ENCODE measurements around the gene SPATS2.
"Not testable (repeated sequence)": the region's sequence is repeated elsewhere in the genome, so short reads cannot be mapped to it uniquely, and the experiment has no call there.

SPATS2 gene

GRCh38 chr12:49352351-49352750, 14.9 kb upstream of the SPATS2 start:
- DNase-seq (ENCODE audit: low read depth) = no peak

DNA sequence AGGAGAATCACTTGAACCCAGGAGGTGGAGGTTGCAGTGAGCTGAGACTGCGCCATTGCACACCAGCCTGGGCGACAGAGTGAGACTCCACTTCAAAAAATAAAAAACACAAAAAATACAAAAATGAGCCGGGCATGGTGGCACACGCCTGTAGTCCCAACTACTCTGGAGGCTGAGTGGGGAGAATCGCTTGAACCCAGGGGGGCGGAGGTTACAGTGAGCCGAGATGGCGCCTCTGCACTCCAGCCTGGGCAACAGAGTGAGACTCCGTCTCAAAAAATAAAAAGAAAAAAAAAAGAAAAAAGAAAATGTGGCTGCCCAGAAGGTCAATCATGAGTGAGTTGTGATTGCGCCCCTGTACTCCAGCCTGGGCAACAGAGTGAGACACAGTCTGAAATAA, 11.3 kb upstream of the SPATS2 start:
- no peak for DNase-seq (ENCODE audit: low read depth)

DNA sequence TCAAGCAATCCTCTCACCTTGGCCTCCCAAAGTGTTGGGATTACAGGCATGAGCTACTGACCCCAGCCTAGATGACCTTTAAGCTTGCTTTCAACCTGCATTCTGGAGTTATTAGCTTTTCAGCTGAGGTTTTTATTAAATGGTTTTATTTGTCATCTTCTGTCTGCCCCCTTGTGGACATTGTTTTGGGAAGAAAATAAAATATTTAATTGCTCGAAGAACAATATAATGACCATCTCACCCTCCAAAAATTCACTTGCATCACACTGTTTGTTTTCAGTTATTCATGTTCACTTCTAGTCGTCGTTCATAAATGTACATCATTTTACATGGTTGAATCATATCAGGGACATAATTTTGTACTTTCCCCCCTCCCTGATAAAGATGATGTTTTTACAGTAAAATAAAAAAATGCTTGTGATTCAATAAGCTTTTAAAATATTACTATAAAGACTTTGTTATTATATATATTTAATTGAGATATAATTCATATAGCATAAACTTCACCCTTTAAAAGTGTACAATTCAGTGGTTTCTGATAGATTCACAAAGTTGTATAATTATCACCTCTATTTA, 10.1 kb upstream of the SPATS2 start:
- no peak for DNase-seq (ENCODE audit: low read depth)

DNA sequence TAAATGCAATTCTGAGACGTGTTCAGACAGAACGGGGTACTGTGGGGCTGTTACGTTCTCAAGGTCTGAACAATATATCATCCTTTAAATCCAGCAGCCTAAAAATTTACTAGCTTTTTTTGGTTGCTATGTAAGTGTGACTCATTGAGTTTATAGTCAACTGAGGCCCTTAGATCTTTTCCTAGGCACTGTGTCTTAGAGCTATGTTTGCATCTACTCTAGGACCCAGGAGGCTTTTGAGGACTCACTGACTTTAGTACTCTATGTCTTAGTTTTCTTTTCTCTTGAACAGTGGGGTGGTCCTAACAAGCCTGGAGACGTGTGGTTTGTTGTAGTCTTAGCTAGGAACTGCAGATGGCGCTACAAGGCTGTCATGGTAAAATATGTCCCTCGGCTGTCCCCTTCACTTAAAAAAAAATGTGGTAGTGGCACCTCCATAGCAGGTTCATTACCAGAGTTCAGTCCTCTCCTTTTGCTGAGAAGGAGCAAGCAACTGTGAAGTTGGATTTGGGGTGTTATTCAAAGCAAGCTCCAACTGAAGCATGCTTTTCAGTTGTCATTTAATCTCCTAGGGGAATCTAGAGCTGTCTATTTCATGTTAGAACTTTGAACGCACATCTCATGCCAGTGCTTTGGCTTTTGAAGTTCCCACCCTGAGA, 8.7 kb upstream of the SPATS2 start:
- no peak for DNase-seq (ENCODE audit: low read depth)

DNA sequence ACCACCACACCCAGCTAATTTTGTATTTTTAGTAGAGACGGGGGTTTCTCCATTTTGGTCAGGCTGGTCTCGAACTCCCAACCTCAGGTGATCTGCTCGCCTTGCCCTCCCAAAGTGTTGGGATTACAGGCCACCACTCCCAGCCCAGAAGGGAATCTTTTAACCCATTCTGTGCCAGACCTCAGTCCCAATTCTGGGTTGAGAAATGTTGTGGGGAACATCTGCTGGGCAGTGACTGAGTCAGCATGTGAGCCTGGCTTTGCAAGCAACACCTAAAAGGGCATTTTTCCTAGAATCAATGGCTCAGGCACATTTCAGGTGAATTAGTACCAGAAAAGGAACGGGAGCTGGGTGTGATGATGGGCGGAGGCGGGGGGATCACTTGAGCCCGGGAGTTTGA, 7.6 kb upstream of the SPATS2 start:
- no peak for DNase-seq (ENCODE audit: low read depth)

GRCh38 chr12:49362077-49362476, 5.2 kb upstream of the SPATS2 start:
- DNase-seq (ENCODE audit: low read depth) = no peak

GRCh38 chr12:49364989-49365388, 2.3 kb upstream of the SPATS2 start:
- DNase-seq (ENCODE audit: low read depth) = no peak

- no peak for DNase-seq (ENCODE audit: low read depth)
Observed at GRCh38 chr12:49365542-49365941, 1.7 kb upstream of the SPATS2 start.

- no peak for DNase-seq (ENCODE audit: low read depth)
Observed at GRCh38 chr12:49366096-49366651, 1.1 kb upstream of the SPATS2 start.

DNA sequence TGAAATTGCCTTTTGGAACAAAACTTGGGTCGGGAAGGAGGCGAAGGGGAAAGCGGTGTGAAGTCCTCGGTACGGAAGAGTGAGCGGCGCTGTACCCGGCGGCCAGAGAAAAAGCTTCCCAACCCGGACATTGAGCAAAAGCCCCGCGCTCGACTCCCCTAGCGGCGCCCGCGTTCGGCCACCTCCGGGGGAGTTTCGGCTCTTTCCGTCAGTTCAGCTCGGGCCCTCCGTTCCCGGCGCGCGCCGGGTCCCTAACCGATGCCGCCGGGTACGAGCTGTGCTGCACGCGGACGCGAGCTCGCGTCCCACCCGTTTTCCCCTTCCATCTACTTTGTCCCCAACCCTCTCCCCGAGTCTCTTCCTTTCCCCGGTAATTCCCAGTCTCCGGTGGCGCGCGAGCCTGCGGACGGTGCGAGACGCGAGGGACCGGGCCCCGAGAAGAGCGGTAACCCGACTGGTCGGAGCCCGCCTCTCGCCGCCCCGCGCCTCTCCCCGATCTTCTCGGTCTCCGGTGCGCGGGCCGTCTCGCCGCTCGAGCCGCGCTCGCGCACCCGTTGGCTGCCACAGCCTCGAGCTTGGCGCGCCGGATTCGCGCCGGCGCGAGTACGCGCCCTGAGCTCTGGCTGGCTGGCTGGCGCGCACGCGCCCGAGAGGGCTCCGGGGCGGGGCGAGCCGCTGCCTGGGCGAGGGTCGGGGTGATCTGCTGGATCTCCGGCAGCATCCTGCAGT, 446 bp upstream of the SPATS2 start:
- DNase-seq (ENCODE audit: low read depth) = peak; percentile 69

DNA sequence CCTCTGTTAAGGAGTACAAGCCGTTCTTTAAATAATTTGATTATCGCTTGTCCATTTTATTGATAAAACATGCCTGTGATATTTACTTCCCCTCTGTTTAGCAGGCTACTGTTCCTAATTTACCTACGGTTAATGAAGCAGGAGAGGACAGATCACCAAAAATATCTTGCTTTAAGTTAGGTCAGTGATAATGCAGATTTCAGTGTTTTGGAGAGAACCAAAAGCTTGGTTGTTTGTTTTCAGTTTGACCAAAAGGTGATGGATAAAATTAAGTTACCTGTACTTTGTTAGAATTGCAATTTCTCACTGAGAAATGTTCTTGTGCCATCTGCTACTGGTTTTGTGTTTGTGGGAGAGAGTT, 958 bp downstream of the SPATS2 start:
- no peak for DNase-seq (ENCODE audit: low read depth)

GRCh38 chr12:49369411-49370145, 2.3 kb downstream of the SPATS2 start:
- DNase-seq (ENCODE audit: low read depth) = no peak

- DNase-seq (ENCODE audit: low read depth) = no peak
Observed at GRCh38 chr12:49370539-49370938, 3.3 kb downstream of the SPATS2 start.

DNA sequence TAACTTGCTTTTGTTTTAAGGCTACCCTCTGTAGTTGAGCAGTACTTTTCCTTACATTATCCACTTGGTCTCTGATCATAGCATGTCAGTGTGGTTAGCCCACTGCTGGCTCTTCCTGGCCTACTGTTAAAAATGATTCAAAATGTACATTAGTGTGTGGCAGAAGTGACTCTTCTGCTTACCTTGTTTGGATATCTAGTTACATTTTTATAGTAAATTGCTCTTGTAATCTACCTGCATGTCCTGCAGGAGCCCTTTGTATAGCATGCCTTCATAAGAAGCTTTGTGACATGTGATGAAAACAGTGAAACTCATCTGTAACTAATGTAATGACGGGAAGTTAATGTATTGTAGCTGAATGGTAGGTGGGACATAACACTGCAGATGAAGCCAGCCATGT, 8.1 kb downstream of the SPATS2 start:
- DNase-seq (ENCODE audit: low read depth) = no peak

GRCh38 chr12:49377386-49377785, 10.1 kb downstream of the SPATS2 start:
- DNase-seq (ENCODE audit: low read depth) = no peak

- DNase-seq (ENCODE audit: low read depth) = not testable (repeated sequence)
Observed at GRCh38 chr12:49380184-49380583, 12.9 kb downstream of the SPATS2 start.

- DNase-seq (ENCODE audit: low read depth) = peak; percentile 19
Observed at GRCh38 chr12:49388682-49389386, 21.6 kb downstream of the SPATS2 start.

- DNase-seq (ENCODE audit: low read depth) = no peak
Observed at GRCh38 chr12:49389387-49389703, 22.1 kb downstream of the SPATS2 start.

DNA sequence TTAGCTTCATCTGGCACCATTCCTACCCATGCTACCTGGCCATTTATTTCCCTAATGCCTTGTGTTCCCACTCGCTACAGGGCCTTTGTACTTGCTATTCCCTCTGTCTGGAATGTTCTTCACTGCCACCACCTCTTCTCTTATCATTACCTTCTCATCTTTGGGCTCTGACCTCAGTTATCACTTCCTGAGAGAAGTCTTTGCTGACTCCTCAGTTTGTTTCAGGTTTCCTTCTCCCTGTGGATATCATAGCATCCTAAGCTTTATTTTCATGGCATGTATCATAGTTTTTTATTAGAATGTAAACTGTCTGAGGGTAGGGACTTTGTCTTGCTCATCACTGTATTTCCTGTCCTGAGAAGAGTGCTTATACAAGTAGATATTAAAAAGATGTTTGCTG, 29.7 kb downstream of the SPATS2 start:
- no peak for DNase-seq (ENCODE audit: low read depth)

GRCh38 chr12:49400304-49400703, 33.0 kb downstream of the SPATS2 start:
- no peak for DNase-seq (ENCODE audit: low read depth)

DNA sequence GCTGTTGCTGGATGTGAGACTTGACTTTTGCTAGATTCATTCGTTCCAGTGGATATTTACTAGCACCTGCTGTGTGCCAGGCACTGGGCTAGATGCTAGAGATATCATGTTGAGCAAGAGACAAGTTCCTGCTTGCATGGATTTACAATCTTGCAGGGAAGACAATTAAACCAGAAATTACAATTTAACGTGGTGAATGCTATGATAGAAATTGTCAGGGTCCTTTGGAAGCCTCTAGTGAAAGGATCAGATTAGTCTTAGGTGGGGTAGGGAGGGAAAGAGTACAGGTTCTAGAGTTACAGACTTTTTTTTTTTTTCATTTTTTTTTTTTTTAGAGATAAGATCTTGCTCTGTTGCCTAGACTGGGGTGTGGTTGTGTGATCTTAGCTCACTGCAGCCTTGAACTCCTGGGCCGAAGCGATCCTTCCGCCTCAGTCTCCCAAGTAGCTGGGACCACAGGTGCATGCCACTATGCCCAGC, 36.7 kb downstream of the SPATS2 start:
- no peak for DNase-seq (ENCODE audit: low read depth)

DNA sequence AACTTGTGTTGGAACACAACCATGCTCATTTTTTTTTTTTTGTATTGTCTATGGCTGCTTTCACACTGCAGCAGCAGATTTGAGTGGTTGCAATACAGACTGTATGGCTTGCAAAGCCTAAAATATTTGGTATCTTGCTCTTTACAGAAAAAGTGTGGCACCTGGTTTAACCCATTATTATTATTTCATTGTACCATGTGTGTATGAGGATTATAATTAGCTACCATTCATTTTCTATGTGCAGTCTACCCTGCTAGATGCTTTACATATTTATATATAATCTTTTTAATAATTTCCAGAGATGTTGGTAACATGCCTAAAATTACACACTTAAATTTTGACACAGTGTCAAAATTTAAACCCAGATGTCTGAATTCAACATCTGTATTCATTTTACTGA, 37.7 kb downstream of the SPATS2 start:
- DNase-seq (ENCODE audit: low read depth) = no peak
